ENCODE measurements around the gene NOP14.

- no peak for TF ChIP-seq EZH2 (IDR thresholded peaks at IDR 0.05; ENCODE audit: borderline replicate concordance, insufficient read depth, low read depth, low read length, poor library complexity, severe bottlenecking)
- no peak for TF ChIP-seq CTCF (IDR thresholded peaks at IDR 0.05)
Measured at GRCh38 chr4:2937146-2937857, 25.9 kb downstream of the NOP14 start.
